ENCODE results near the gene ELMOD3.
"Not testable (repeated sequence)": the region's sequence is repeated elsewhere in the genome, so short reads cannot be mapped to it uniquely, and the experiment has no call there.

ELMOD3 gene

GRCh38 chr2:85377083-85377482 is 22.5 kb downstream of the ELMOD3 start:
- DNase-seq: no peak

- no peak for DNase-seq
These were observed 23.7 kb downstream of the ELMOD3 start for GRCh38 chr2:85378257-85378656.

GRCh38 chr2:85380048-85380447 is 25.5 kb downstream of the ELMOD3 start:
- no peak for DNase-seq

- DNase-seq: not testable (repeated sequence)
These were observed 28.6 kb downstream of the ELMOD3 start for GRCh38 chr2:85383151-85383550.

- no peak for DNase-seq
These were observed 29.3 kb downstream of the ELMOD3 start for GRCh38 chr2:85383850-85384249.

GRCh38 chr2:85385746-85386145 is 31.2 kb downstream of the ELMOD3 start:
- DNase-seq: no peak

GRCh38 chr2:85387754-85388153 is 33.2 kb downstream of the ELMOD3 start:
- no peak for DNase-seq

- DNase-seq: no peak
These were observed 34.4 kb downstream of the ELMOD3 start for GRCh38 chr2:85388878-85389538.

- DNase-seq: peak; percentile 70
These were observed 36.5 kb downstream of the ELMOD3 start for GRCh38 chr2:85390941-85391669.

GRCh38 chr2:85393836-85394235 is 39.3 kb downstream of the ELMOD3 start:
- no peak for DNase-seq

GRCh38 chr2:85394261-85394681 is 39.7 kb downstream of the ELMOD3 start:
- no peak for DNase-seq

GRCh38 chr2:85394976-85395375 is 40.4 kb downstream of the ELMOD3 start:
- no peak for DNase-seq

GRCh38 chr2:85395912-85396475 is 41.4 kb downstream of the ELMOD3 start:
- DNase-seq: no peak

- DNase-seq: no peak
These were observed 42.2 kb downstream of the ELMOD3 start for GRCh38 chr2:85396531-85397470.

GRCh38 chr2:85397925-85398331 is 43.4 kb downstream of the ELMOD3 start:
- DNase-seq: no peak

- no peak for DNase-seq
These were observed 44.0 kb downstream of the ELMOD3 start for GRCh38 chr2:85398426-85399182.

- no peak for DNase-seq
These were observed 44.5 kb downstream of the ELMOD3 start for GRCh38 chr2:85399183-85399455.

- DNase-seq: no peak
These were observed 45.5 kb downstream of the ELMOD3 start for GRCh38 chr2:85400023-85400422.

- DNase-seq: no peak
These were observed 46.2 kb downstream of the ELMOD3 start for GRCh38 chr2:85400541-85401463.

GRCh38 chr2:85401464-85401805 is 46.9 kb downstream of the ELMOD3 start:
- DNase-seq: no peak

GRCh38 chr2:85401844-85402243 is 47.3 kb downstream of the ELMOD3 start:
- DNase-seq: no peak

All from stimulated activated CD4-positive, alpha-beta T cell treated with anti-CD3 and anti-CD28 coated beads, Interleukin-12 subunit alpha, Interleukin-12 subunit beta, amount 100 ng/mL, for 4 hours (primary cell).